Measurements from ENCODE around the gene OGT. TPM values are rescaled to one million over a fixed set of nuclear protein-coding genes. Genes with fewer than 3 reads are reported as not detected.

Gene OGT
- total RNA-seq, 1 experiment from 2014 or later = 282 TPM

- no peak for DNase-seq (ENCODE audit: unreplicated experiment)
- Mint-ChIP-seq H3K27ac (ENCODE audit: low read depth, unreplicated experiment) (no peak overlapping the region), H3K4me1 (ENCODE audit: insufficient read depth, unreplicated experiment) (no peaks in the 10 kb centered on the region), H3K9me3 (ENCODE audit: unreplicated experiment) (peaks cover 22% of the 10 kb centered on the region), H3K4me3 (ENCODE audit: unreplicated experiment) (no peak overlapping the region), H3K27me3 (ENCODE audit: insufficient read depth, unreplicated experiment) (peaks cover 13% of the 10 kb centered on the region), H3K36me3 (ENCODE audit: insufficient read depth, unreplicated experiment) (peaks cover 98% of the 10 kb centered on the region)
- ChIA-PET POLR2A (no interaction called here), CTCF (interaction anchor here (1.2 kb wide), 1 partner anchor 14 kb away, joined by 3 read pairs; no protein-coding TSS in a partner anchor)
- intact Hi-C loops (cut with micrococcal nuclease) = no loop called here
- no TSS peak for BruUV-seq (replicated peaks)
- no peak for TF ChIP-seq CTCF (IDR thresholded peaks at IDR 0.05; ENCODE audit: unreplicated experiment)
Measured at GRCh38 chrX:71603618-71604017, 70.7 kb downstream of the OGT start.

- CTCF ChIA-PET = interaction anchor here (1.2 kb wide), 1 partner anchor 15 kb away, joined by 3 read pairs; no protein-coding TSS in a partner anchor
- POLR2A ChIA-PET = no interaction called here
- H3K27me3 Mint-ChIP-seq (ENCODE audit: insufficient read depth, unreplicated experiment) = peaks cover 18% of the 10 kb centered on the region
- H3K4me1 Mint-ChIP-seq (ENCODE audit: insufficient read depth, unreplicated experiment) = no peaks in the 10 kb centered on the region
- H3K36me3 Mint-ChIP-seq (ENCODE audit: insufficient read depth, unreplicated experiment) = peaks cover 100% of the 10 kb centered on the region
- DNase-seq (ENCODE audit: unreplicated experiment) = no peak
- no TSS peak for BruUV-seq (replicated peaks)
- intact Hi-C loops (cut with micrococcal nuclease) = no loop called here
- H3K4me3 Mint-ChIP-seq (ENCODE audit: unreplicated experiment) = no peak overlapping the region
- H3K9me3 Mint-ChIP-seq (ENCODE audit: unreplicated experiment) = peaks cover 22% of the 10 kb centered on the region
- H3K27ac Mint-ChIP-seq (ENCODE audit: low read depth, unreplicated experiment) = no peak overlapping the region
- TF ChIP-seq CTCF (IDR thresholded peaks at IDR 0.05; ENCODE audit: unreplicated experiment) = no peak
Measured at GRCh38 chrX:71604141-71604540, 71.2 kb downstream of the OGT start.

GRCh38 chrX:71604796-71605568 is 72.1 kb downstream of the OGT start:
- intact Hi-C loops (cut with micrococcal nuclease) = no loop called here
- H3K27me3 Mint-ChIP-seq (ENCODE audit: insufficient read depth, unreplicated experiment) = peaks cover 24% of the 10 kb centered on the region
- no peak for DNase-seq (ENCODE audit: unreplicated experiment)
- H3K4me3 Mint-ChIP-seq (ENCODE audit: unreplicated experiment) = no peak overlapping the region
- H3K4me1 Mint-ChIP-seq (ENCODE audit: insufficient read depth, unreplicated experiment) = no peaks in the 10 kb centered on the region
- peaks cover 22% of the 10 kb centered on the region for H3K9me3 Mint-ChIP-seq (ENCODE audit: unreplicated experiment)
- POLR2A ChIA-PET = no interaction called here
- no peak for TF ChIP-seq CTCF (IDR thresholded peaks at IDR 0.05; ENCODE audit: unreplicated experiment)
- CTCF ChIA-PET = interaction anchor here (1.2 kb wide), 1 partner anchor 16 kb away, joined by 3 read pairs; no protein-coding TSS in a partner anchor
- BruUV-seq (replicated peaks) = no TSS peak
- no peak overlapping the region for H3K27ac Mint-ChIP-seq (ENCODE audit: low read depth, unreplicated experiment)
- peaks cover 94% of the 10 kb centered on the region for H3K36me3 Mint-ChIP-seq (ENCODE audit: insufficient read depth, unreplicated experiment)

- ChIA-PET POLR2A (no interaction called here), CTCF (interaction anchor here (0.5 to 0.7 kb wide), 2 partner anchors 200 to 600 kb away, joined by 4 read pairs; no protein-coding TSS in a partner anchor)
- Mint-ChIP-seq H3K36me3 (ENCODE audit: insufficient read depth, unreplicated experiment) (peaks cover 91% of the 10 kb centered on the region), H3K4me3 (ENCODE audit: unreplicated experiment) (no peak overlapping the region), H3K9me3 (ENCODE audit: unreplicated experiment) (peaks cover 22% of the 10 kb centered on the region), H3K4me1 (ENCODE audit: insufficient read depth, unreplicated experiment) (no peaks in the 10 kb centered on the region), H3K27me3 (ENCODE audit: insufficient read depth, unreplicated experiment) (peaks cover 24% of the 10 kb centered on the region), H3K27ac (ENCODE audit: low read depth, unreplicated experiment) (no peak overlapping the region)
- TF ChIP-seq CTCF (IDR thresholded peaks at IDR 0.05; ENCODE audit: unreplicated experiment) = no peak
- intact Hi-C loops (cut with micrococcal nuclease) = no loop called here
- DNase-seq (ENCODE audit: unreplicated experiment) = no peak
- BruUV-seq (replicated peaks) = no TSS peak
Measured at GRCh38 chrX:71606536-71607216, 73.8 kb downstream of the OGT start.
